GM12878 (cell line): ENCODE data around the gene POLD2. TPM values are rescaled to one million over a fixed set of nuclear protein-coding genes. Genes with fewer than 3 reads are reported as not detected.
A peak's percentile ranks its signal among the peaks of the same experiment; 100 is the strongest.

ENCODE experiments used
- ATAC-seq: fragments of 200-7000 bp; cut with Tn5 transposase; 3 replicates; pipeline ENCODE4 v1.9.1; 2020; ENCODE audit warnings: mild to moderate bottlenecking, moderate library complexity
- BruUV-seq: library from RNA; stranded (reverse); fragments of 400-500 nt; replicated peaks from 2 replicates; lab custom pipeline; 2021; lab: Mats Ljungman, UMichigan
- CTCF ChIA-PET: fragments of 300-600 bp; sonication (Branson Sonifier 250); formaldehyde crosslinking; extraction: SDS; loops from one replicate; lab custom pipeline; 2021; ENCODE audit warnings: inconsistent platforms; lab: Yijun Ruan, JAX
- POLR2A ChIA-PET: fragments of 350-600 bp; formaldehyde crosslinking; extraction: SDS; loops from one replicate; lab custom pipeline; 2021; ENCODE audit warnings: inconsistent platforms; lab: Charles Lee
- RAD21 ChIA-PET: fragments of 300-600 bp; sonication (Branson Sonifier 250); formaldehyde crosslinking; loops from one replicate; lab custom pipeline; 2023; ENCODE audit warnings: antibody characterized with exemption; ENCODE audit not compliant: unreplicated experiment; lab: Charles Lee
- SMC1A ChIA-PET: fragments of 300-600 bp; sonication (Branson Sonifier 250); formaldehyde crosslinking; loops from one replicate; lab custom pipeline; 2023; ENCODE audit not compliant: unreplicated experiment, uncharacterized antibody; lab: Charles Lee
- DNase-seq: peaks from one replicate; pipeline ENCODE4 v3.0.0-alpha.2; 2011; ENCODE audit warnings: low read depth, low spot score
- FAIRE-seq: peaks from 3 replicates; lab custom pipeline; 2011; peaks lifted over from hg19 to GRCh38; lab: Jason Lieb, UNC
- H2AFZ ChIP-seq: 2 replicates; pipeline ENCODE4 v1.6.0; 2011; ENCODE audit warnings: low read depth, low read length, control low read depth; ENCODE audit not compliant: control insufficient read depth
- H3K27ac ChIP-seq: 2 replicates; pipeline ENCODE4 v1.5.1; 2011; ENCODE audit warnings: control low read depth; ENCODE audit not compliant: control insufficient read depth, insufficient read depth
- H3K27me3 ChIP-seq, 2 experiments: replicated peaks in 1 of 2; 2 replicates each; pipeline versions ENCODE4 v1.6.0 to v1.6.1; 2011; ENCODE audit warnings: low read length in 1 of 2; ENCODE audit not compliant: control insufficient read depth in 2 of 2, insufficient read depth in 2 of 2
- H3K36me3 ChIP-seq, 2 experiments: 2 replicates each; pipeline ENCODE4 v1.5.1; 2011; ENCODE audit warnings: low read length in 1 of 2; ENCODE audit not compliant: control insufficient read depth in 2 of 2, insufficient read depth in 2 of 2
- H3K4me1 ChIP-seq: 2 replicates; pipeline ENCODE4 v1.6.1; 2011; ENCODE audit warnings: mild to moderate bottlenecking, low read length, moderate library complexity, mixed read lengths; ENCODE audit not compliant: control insufficient read depth, insufficient read depth
- H3K4me2 ChIP-seq: 2 replicates; pipeline ENCODE4 v1.6.0; 2011; ENCODE audit warnings: control low read depth; ENCODE audit not compliant: control insufficient read depth, insufficient read depth
- H3K4me3 ChIP-seq: fragments of 200-600 bp; sonication (generic); 2 replicates; pipeline ENCODE4 v1.5.1; 2016
- H3K79me2 ChIP-seq: 2 replicates; pipeline ENCODE4 v1.6.0; 2011; ENCODE audit warnings: low read length; ENCODE audit not compliant: control insufficient read depth, insufficient read depth
- H3K9ac ChIP-seq: 2 replicates; pipeline ENCODE4 v1.8.0; 2011; ENCODE audit warnings: low read length, control low read depth, mixed read lengths; ENCODE audit not compliant: control insufficient read depth, insufficient read depth
- H3K9me3 ChIP-seq: replicated peaks from 3 replicates; pipeline ENCODE4 v1.5.1; 2011; ENCODE audit warnings: mild to moderate bottlenecking, low read length; ENCODE audit not compliant: control insufficient read depth, insufficient read depth
- H4K20me1 ChIP-seq: 2 replicates; pipeline ENCODE4 v1.6.0; 2011; ENCODE audit not compliant: control insufficient read depth, insufficient read depth
- CBX3 ChIP-seq: fragments of 200-600 bp; sonication (generic); IDR thresholded peaks from 2 replicates; pipeline ENCODE4 v1.6.1; 2016; ENCODE audit warnings: low read depth, borderline replicate concordance
- POLR2A ChIP-seq: IDR thresholded peaks from 2 replicates; pipeline ENCODE4 v1.6.1; 2011; ENCODE audit warnings: low read depth, mild to moderate bottlenecking, low read length
- ZBTB11 ChIP-seq: fragments of 450-650 bp; formaldehyde crosslinking; IDR thresholded peaks from 2 replicates; pipeline ENCODE4 v1.5.0; 2022; ENCODE audit warnings: mild to moderate bottlenecking, missing genetic modification characterization
- ZNF592 ChIP-seq: fragments of 450-650 bp; IDR thresholded peaks from 2 replicates; pipeline ENCODE4 v1.6.1; 2017; ENCODE audit warnings: mild to moderate bottlenecking, moderate library complexity
- WGBS: methylation state at CpG from one replicate; pipeline ENCODE4 v1.1.6; 2016; ENCODE audit warnings: low lambda C conversion rate; ENCODE audit not compliant: insufficient replicate concordance, insufficient coverage; ENCODE audit errors: missing lambda C conversion rate; 5-methylcytosine and 5-hydroxymethylcytosine counted together
- in situ Hi-C: fragments of 300-500 bp; cut with MboI; formaldehyde crosslinking; loops from 9 replicates; pipeline ENCODE4 v1.14.3; 2018; ENCODE audit warnings: mixed read lengths
- intact Hi-C: fragments of 100-400 bp; cut with micrococcal nuclease; formaldehyde crosslinking; loops from one replicate; pipeline ENCODE4 v1.14.2; 2022; ENCODE audit not compliant: unreplicated experiment
- polyA plus RNA-seq, 11 experiments: library from polyadenylated mRNA; depleted of rRNA in 4 of 11; unstranded in 6 of 11; stranded (reverse) in 5 of 11; fragments of >200 nt; fragmentation: Nextera tagmentation in 4 of 11; fragmentation: Illumina TruSeq in 1 of 11; extraction: Ambion mirVana in 4 of 11; extraction: Trizol in 1 of 11; gene quantifications; 1 replicate in 1 of 11; 2 replicates in 10 of 11; pipeline versions ENCODE4 v1.2.1 to v1.2.3, GENCODE V29; 2011 to 2016; ENCODE audit warnings: inconsistent platforms in 2 of 11, missing spikeins in 2 of 11, low read depth in 1 of 11
- total RNA-seq, 4 experiments: library from RNA; depleted of rRNA in 3 of 4; stranded (reverse); fragments of >200 nt in 3 of 4; fragmentation: Illumina TruSeq in 1 of 4; extraction: Trizol in 1 of 4; gene quantifications; 2 replicates each; pipeline versions ENCODE4 v1.2.1 to v1.2.3, GENCODE V29; 2013 to 2021

The POLD2 gene
- total and polyA plus RNA-seq, 10 of the 15 experiments (the other 5 are each of a cell fraction or from before 2014, with no cell fraction given), result 19.1 to 287 (median 169) TPM

GRCh38 chr7:44119829-44120380 is 3.4 kb downstream of the POLD2 start (continued):
- TF ChIP-seq ZBTB11 (CRISPR knock-in tag) (no peak), ZNF592 (no peak)

- Histone ChIP-seq H3K9ac (no peak overlapping the region), H2AFZ (no peak overlapping the region), H3K4me2 (no peak overlapping the region), H3K79me2 (peaks cover 12% of the 10 kb centered on the region), H3K4me1 (0 out of 2 replicates have a peak, but pooled peaks cover 3% of the 10 kb centered on the region), H3K9me3 (no peaks in the 10 kb centered on the region), H3K36me3 (peaks cover 8 to 12% of the 10 kb centered on the region in 2 experiments; a peak in 3 of 4 replicates), H3K4me3 (no peak overlapping the region), H4K20me1 (no peaks in the 10 kb centered on the region), H3K27me3 (no peaks in the 10 kb centered on the region), H3K27ac (no peak overlapping the region)
- ChIA-PET CTCF (no interaction called here), RAD21 (no interaction called here), SMC1A (no interaction called here), POLR2A (no interaction called here)
- TF ChIP-seq POLR2A, result 0 out of 2 replicates have a peak, but pooled peaks have one; percentile 6
- no peak for TF ChIP-seq CBX3
- 95% methylated on average over 13 of the region's 13 CpGs for WGBS
- BruUV-seq, result no TSS peak
- FAIRE-seq (no peak), DNase-seq (no peak), ATAC-seq (no peak)
- in situ Hi-C loops (no loop called here), intact Hi-C loops (no loop called here)
Observed at GRCh38 chr7:44117801-44118429, 5.4 kb downstream of the POLD2 start.
